HG03064 (cell line): ENCODE data around the gene CPN2.

Experiments used
- ATAC-seq: cut with Tn5 transposase; IDR thresholded peaks from one replicate; pipeline ENCODE4 v1.9.1; 2021; ENCODE audit warnings: low read depth; ENCODE audit not compliant: unreplicated experiment

The CPN2 gene

DNA sequence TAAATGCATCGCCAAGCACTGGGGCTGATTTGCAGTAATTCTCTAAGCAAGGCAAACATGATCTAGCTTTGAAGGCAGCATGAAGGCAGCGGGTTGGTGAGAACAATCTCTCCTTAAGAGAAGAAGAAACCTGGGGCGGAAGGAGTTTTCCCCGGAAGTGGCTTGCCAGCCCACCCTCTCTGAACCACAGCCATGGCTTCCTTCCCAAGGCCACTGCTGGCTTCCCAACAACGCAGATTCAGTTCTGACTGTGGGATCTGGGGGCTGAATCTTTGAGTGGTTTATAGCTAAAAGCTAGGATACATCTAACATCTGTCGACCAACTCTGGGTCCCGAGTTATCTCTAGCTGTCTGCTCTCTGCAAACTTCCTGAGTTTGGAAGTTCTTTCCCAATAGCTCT lies 4.3 kb upstream of the CPN2 start:
- ATAC-seq: no peak

DNA sequence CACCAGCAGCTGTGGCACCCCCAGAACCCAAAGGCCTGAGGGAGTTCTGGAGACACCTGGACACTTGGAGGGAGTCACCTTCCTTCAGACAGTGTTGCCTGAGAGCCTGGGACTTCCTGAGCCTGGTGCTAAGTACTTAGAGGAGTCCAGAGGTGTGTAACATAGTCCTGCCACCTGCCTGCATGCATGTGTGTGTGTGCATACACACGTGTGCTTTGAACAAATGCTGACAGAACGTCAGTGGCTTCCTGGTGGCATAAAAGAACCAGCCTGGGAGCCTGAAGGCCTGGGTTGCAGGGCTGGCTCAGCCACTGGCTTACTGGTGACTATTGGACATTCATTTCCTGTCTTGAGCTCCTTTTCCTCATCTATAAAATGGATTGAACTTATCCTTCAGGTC lies 3.2 kb upstream of the CPN2 start:
- ATAC-seq: no peak

DNA sequence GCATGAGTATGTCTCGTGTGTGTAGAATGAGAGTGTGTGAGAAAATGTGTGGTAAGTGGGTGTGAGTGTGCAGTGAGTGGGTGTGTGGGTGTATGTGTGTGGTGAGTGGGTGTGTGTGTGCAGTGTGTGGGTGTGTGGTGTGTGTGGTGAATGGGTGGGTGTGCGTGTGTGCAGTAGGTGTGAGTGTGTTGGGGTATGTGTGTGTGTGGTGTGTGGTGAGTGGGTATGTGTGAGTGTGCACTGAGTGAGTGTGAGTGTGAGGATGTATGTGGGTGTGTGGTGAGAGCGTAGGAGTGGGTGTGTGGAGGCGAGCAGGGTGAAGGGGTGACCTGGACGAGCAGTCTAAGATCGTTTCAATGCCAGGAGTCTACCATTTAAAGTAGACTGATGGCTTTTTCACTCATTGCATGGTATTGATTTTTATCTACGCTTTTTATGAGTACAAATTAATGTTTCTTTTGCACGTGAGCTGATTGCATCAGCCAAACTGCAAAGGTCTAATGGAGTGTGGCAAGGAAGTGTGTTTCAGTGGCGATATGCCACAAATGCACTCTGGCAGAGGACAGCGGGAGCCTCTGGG lies 1.6 kb upstream of the CPN2 start:
- ATAC-seq: no peak

DNA sequence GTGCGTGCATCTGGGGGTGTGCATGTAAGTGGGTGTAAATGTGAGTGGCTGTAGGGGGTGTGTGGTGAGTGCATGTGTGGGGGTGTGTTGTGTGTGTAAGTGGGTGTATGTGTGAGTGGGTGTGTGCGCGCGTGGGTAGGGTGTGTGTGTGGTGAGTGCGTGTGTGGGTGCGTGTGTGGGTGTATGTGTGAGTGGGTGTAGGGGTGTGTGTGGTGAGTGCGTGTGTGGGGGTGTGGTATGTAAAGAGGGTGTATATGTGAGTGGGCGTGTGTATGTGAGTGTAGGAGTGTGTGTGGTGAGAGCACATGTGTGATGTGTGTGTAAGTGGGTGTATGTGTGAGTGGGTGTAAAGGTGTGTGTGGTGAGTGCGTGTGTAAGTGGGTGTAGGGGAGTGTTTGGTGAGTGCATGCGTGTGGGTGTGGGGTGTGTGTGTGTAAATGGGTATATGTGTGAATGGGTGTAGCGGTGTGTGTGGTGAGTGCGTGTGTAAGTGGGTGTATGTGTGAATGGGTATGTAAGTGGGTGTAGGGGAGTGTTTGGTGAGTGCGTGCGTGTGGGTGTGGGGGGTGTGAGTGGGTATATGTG lies 916 bp upstream of the CPN2 start:
- no peak for ATAC-seq

DNA sequence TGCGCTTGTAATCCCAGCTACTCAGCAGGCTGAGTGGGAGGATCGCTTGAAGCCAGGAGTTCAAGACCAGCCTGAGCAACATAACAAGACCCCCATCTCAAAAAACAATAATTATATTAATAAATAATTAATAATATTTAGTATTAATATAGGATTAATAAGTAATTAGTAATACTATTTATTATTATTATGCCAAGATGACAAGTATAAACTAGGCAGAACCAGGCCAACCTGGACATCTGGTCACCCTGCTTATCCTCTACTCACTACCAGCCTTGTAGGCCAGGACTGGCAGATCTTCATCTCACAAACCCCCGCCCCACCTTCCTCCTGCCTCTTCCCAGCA lies 429 bp downstream of the CPN2 start:
- no peak for ATAC-seq

DNA sequence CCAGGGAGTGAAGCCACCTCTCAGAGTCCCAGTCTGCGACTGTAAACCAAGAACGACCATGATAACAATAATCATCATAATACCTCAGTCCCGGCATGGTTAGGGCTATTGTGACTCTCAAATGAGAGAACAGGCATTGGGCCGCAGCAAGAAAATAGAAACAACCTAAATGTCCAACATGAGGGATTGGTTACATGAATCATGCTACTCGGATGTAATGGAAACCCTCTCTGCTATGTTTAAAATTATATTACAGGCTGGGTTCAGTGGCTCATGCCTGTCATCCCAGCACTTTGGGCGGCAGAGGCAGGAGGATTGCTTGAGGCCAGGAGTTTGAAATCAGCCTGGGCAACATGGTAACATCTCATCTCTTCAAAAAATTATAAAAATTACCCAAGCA lies 2.8 kb downstream of the CPN2 start:
- ATAC-seq: no peak

DNA sequence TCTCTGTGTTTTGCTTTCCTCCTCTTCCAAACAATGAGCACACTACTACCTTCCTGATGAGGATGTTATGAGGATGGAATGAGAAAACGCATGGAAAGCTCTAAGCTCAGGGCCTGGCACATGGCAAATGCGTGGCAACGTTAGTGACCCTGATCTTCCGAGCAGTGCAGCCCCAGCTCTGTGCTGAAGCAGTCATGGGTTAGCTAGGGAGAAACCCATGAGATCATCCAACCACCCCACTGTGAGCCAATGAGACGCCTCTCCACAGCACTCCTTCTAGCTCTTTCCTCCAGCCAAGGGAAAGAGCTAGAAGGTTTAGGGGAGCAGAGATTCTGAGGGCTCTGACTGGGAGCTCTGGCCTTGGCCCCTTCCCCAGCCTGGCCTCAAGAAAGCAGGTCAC lies 4.5 kb downstream of the CPN2 start:
- ATAC-seq: no peak

DNA sequence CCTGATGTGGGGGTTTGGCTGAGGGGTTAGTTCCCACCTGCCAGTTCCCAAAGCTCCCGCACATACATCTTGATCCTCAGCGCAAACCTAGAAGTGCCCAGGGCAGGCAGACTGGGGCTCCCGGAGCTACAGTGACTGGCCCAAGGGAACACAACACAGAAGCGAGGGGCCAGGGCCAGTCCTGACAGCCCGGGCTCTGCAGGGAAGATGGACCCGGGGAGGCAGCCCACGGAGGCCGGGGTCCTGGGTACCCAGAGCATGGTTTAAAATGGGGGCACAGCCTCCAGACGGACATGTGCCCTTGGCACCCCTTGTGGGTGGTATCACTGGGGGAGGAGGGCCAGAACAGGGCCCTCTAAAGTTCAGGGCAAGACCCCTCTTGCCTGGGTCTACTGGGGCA lies 5.1 kb downstream of the CPN2 start:
- no peak for ATAC-seq

DNA sequence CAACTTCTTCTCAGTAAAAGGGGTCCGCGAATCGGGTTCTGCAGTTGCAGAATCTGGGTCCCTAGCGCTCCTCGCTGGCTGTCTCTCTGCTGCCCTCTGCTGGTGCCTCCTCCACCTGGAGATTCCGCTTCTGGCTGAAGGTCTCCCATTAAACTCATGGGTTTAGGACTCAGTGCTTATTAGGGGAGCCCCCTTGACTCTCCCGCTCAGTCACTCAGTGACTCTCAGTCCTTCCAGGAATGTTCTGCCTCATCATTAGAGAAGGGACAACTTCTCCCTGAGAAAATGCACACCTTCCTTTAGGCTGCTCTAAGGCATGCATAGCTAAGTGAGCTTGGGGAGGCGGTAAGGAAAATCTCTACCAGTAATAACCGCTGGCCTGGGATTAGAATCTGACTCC lies 7.1 kb downstream of the CPN2 start:
- ATAC-seq: no peak

DNA sequence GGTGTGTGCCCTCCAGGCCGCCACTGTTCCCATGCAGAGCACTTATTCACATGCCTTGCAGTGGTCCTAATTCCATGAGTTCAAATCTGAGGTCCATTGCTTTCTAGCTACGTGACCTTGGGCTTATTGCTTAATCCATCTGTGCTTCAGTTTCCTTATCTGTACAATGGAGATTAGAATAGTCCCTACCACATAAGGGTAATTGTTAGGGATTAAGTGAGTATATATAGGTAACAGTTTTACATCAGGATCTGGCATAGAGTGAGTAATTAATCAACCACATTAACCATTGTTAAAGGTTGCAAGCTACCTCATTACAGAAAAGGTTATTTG lies 7.6 kb downstream of the CPN2 start:
- no peak for ATAC-seq

DNA sequence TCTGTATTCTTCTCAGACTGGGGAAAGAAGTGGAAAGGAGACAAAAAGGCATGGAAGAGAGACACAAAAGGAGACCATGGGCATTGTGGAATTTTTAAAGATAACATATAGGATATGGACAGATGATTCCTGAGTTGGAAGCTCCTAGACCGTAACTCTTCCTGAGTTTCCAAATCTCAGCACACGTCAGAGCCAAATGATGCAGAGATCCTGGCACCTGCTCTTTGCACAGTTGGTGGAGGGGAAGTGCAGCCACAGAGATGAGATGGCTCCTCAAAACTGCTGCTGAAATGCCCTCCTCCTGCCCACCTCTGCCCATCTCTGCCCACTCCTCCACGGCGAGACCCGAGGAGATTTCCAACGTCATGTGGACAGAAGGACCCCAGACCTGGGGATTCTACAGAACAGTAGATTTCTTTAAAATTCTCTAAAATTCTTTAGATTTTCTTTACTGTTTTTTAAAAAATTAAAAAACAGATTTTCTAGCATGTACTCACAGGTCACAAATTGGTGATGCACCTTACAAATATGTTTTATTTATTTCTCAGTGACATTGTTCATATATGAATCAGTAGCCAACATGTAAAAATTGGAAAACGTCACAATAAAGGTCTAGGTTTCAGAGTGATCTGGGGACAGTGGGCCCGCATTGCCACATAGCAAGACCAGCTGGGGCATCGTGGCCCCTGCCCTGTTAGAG lies 8.1 kb downstream of the CPN2 start:
- ATAC-seq: no peak

DNA sequence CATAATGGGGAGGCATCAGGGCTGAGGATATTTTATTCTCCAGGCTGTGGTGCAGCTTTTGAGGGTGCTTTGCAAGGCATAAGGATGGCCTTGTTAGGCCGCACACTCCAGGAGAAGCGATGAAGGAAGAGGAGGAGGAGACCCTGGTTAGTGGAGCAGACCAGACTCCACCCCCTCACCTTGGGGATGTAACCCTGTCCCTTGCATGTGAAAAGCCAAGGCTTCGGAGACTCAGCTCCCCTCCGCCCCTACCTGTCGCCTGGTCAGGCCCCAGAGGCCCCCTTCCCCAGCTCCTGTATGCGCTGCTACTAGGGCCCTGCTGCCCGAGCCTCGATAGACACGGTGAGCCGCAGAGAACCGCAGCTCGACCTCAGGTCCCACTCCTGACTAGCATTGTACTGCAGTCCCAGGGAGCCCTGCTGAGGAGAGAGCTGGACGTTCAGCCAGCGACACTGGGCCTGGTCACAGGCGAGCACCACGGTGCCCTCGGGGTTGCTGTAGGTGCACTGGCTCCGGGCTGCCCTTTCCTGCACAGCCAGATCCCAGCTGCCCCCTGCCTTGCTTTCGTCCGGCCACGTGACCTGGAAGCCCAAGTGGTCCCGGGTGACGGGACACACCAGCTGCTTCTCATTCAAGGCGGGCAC lies 10.2 kb downstream of the CPN2 start:
- ATAC-seq: no peak

DNA sequence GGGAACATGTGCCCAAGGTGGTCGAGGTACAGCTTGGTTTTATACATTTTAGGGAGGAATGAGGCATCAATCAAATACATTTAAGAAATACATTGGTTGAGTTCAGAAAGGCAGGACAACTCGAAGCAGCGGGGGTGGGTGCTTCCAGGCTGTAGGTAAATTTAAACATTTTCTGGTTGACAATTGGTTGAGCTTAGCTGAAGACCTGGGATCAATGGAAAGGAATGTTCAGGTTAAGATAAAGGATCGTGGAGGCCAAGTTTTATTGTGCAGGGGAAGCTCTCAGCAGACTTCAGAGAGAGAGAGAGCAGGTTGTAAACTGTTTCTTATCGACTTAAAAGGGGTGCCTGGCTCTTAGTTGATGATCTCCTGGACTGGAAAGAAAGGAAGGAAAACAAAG lies 11.3 kb downstream of the CPN2 start:
- ATAC-seq: no peak

DNA sequence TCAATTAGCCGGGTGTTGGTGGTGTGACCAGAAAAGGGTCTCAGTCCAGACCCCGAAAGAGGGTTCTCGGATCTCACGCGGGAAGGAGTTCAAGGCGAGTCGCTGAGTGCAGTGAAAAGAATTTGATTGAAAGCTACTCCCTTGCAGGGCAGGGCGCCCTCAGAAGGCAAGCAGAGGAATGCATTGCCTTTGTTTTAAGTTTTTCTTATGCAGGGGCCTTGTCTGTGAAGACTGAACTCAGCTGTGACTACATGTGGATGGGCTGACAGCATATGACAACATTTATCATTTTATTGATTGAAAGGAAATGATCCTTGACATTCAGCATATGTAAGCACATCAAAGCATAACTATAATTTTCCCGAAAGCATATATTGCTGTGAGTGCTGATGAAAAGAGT lies 11.8 kb downstream of the CPN2 start:
- ATAC-seq: no peak

DNA sequence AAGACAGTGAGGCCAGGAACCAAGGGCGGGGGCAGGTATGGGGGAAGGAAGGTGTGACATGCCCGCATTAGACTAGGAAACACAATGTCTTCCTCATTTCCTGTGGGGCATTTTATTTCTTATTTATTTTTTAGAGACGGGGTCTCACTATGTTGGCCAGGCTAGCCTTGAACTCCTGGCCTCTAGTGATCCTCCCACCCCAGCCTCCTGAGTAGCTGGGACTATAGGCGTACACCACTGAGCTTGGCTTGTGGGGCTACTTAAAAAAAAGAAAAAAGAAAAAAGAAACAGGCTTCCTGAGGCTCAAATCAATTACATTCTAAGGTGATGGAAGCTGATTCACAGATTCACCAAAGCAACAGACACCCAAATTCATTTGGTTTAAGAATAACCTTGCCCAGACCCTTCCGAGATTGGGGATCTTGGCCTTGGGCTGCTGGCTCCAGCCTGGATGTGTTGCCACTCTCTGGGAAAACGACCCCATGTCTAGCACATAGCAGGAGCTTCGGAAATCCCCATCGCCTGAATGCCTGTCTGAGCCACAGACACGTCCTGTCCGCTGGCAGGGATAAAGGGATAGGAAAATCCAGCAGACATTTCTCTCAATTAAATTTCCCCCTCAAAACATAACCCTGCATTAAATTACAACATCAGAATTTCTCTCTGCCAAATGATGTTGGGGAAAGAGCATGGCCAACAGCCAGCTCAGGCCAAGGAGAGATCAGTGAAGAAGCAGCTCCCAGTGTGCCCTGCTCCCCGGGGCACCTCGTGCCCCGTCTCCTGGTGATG lies 13.0 kb downstream of the CPN2 start:
- ATAC-seq: no peak

DNA sequence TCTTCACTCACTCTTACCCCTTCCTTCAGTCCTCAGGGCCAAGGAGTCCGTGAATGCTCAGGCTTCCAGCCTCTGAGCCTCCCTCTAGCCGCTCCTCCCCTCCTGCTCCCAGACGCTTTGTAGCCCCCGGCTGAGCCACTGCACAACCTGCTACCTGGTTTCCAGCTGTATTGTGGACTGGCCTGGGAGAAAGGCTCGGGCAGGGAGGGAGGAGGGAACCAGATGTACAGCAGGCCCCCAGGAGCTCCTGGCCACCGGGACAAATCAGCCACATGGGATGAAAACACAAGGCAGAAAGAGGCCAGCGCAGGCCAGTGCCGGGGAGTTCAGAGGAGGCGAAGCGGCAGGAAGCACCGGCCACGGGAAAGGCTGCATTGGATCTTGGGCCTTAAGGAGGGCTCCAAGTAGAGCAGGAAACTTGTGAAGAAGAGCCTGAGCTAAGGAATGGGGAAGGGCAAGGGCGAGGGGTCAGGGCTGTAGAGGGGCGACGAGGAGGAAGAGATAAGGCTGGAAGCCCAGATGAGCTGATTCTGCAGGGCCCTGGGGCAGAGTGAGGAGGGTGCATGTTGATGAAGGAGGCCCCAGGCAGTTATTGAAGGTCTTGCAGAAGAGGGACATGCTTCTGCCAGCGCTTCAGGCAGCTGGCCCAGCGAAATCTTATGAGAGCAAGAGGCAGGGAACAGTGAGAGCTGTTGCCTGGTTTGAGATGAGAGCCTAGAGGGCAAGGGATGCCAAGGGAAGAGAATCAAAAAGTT lies 14.3 kb downstream of the CPN2 start:
- ATAC-seq: no peak

DNA sequence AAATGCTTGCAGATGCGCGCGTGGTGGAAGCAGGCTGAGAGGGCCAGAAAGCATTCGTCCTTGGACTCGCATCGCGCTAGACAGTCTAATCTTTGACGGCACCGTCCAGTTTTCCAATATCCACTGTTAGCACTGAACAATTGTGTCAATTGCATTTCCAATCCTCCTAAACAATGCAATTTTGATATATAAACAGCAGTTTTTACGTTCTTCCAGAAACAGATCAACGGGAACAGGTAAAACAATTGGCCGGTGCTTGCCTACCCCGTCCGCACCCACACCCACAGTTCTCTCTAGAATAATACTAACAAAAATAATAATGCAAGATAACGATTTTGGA lies 17.2 kb downstream of the CPN2 start:
- no peak for ATAC-seq

DNA sequence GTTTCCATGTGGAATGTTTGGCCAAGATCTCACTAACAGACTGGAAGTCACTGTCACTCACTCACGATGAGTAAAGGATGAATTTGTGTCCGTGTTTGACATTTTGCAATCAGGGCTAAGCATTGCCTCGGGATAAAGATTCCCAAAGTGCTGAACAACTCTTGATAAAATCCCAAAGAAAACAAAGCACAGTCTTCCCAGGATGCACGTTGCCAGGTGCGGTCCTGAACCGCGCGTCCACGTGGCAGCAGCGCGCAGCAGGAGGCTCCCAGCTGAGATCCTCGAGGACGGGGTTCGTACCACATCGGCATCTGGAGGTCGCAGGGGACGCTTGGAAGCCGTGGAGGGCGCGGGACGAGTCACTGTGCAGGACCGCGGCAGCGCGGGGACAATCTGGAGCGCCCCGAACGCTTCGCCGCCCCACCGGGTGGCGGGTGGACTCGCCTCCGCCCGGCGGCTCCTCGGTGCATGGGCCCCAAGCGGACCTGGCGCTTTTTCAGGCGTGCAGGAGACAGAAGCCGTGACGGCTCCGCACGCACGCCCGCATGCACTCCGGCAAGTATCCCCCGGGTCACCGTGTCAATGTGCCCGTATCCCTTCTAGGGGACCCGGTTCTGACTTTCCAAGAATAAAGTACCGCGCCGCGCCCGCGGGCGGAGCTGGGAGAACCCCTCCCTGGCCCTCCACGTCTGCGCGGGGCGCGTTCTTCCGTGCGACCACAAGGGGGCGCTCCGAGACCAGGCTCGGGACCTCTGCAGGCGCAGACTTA lies 17.7 kb downstream of the CPN2 start:
- peak; percentile 80 for ATAC-seq

DNA sequence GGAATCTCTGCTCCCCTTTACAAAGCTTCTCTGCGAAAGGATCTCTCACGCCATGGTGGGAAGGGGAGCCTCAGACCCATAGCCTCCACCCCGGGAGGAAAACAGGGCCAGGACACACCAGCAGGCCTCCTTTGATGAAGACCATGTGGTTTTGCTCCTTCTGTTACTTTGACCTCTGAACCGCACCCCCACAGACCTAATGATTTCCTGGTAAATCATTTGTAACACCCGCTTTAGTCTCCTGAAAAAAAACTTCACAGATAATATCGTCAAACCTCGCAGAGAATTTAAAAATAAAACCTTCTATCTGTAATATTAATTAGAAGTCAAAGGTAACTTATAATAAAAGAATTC lies 18.3 kb downstream of the CPN2 start:
- no peak for ATAC-seq

DNA sequence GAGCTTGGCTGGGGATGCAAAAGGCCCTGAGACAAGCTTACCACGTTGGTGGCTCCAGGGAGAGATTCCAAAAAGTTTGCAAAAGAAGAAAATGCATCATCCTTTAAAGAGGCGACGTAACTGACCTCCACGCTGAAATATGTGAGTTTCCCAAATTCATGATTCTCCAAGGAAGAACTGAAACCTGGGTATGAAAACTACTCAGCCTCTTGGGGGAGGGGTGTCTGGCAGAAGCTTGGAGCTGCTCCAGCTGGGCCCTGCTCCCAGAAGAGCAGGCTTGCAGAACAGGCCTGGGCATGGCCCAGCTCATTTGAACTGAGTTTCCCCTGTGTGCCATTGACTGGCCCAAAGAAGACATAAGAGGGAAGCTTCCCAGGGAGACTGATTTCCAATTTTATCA lies 20.5 kb downstream of the CPN2 start:
- no peak for ATAC-seq
